Uterus (tissue), 2 donors: ENCODE data around the gene C16orf74.

Source experiments
- POLR2A ChIP-seq, 2 donors: fragments of 450-650 bp; IDR thresholded peaks; one replicate each; pipeline ENCODE4 v1.6.1; 2016; ENCODE audit warnings: antibody characterized with exemption in 2 of 2, mild to moderate bottlenecking in 1 of 2, moderate library complexity in 1 of 2
- TF ChIP-seq, protein P1 (sequence below), 4 experiments: fragments of 200-600 bp in 2 of 4; fragments of 450-650 bp in 2 of 4; sonication (generic) in 2 of 4; IDR thresholded peaks; one replicate each; pipeline ENCODE4 v1.5.1; 2016 to 2019; ENCODE audit warnings: antibody characterized with exemption in 4 of 4, mild to moderate bottlenecking in 2 of 4, moderate library complexity in 1 of 4

DNA sequence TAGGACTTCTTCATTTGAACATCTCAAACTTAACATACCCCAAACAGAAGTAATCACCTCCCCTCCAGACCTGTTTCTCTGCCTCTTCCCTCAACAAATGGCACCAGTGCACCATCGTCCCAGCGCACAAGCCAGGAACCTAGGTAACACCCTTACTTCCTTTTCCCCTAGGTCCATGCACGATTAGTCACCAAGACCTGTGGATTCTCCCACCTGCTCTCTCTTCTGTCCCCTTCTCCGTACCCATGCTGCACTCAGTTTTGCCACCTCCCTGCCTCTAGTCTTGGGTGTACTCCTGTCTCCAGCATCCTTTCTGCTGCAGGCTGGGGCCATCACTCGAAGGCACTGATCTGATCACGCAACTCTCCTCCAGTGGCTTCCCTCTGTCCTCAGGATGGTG, 45.3 kb upstream of the C16orf74 start:
- TF ChIP-seq, protein P1, sequence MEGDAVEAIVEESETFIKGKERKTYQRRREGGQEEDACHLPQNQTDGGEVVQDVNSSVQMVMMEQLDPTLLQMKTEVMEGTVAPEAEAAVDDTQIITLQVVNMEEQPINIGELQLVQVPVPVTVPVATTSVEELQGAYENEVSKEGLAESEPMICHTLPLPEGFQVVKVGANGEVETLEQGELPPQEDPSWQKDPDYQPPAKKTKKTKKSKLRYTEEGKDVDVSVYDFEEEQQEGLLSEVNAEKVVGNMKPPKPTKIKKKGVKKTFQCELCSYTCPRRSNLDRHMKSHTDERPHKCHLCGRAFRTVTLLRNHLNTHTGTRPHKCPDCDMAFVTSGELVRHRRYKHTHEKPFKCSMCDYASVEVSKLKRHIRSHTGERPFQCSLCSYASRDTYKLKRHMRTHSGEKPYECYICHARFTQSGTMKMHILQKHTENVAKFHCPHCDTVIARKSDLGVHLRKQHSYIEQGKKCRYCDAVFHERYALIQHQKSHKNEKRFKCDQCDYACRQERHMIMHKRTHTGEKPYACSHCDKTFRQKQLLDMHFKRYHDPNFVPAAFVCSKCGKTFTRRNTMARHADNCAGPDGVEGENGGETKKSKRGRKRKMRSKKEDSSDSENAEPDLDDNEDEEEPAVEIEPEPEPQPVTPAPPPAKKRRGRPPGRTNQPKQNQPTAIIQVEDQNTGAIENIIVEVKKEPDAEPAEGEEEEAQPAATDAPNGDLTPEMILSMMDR (IDR thresholded peaks at IDR 0.05), result no peak
- TF ChIP-seq POLR2A (IDR thresholded peaks at IDR 0.05), result no peak
